SK-N-SH (cell line): ENCODE results near the gene NAV2.

Experiments used
- CTCF ChIP-seq: fragments of 200-600 bp; sonication (generic); IDR thresholded peaks from 2 replicates; pipeline ENCODE4 v1.6.1; 2017; ENCODE audit warnings: antibody characterized with exemption, mild to moderate bottlenecking, moderate library complexity
- EP300 ChIP-seq, 2 experiments: IDR thresholded peaks; 2 replicates each; pipeline versions ENCODE4 v1.4.0 to v1.6.1; 2012; ENCODE audit warnings: borderline replicate concordance in 1 of 2, low read depth in 1 of 2, low read length in 1 of 2
- IRF3 ChIP-seq: fragments of 150-350 bp; IDR thresholded peaks from 2 replicates; pipeline ENCODE4 v1.6.1; 2016; ENCODE audit warnings: mild to moderate bottlenecking, low read depth, low read length
- RFX5 ChIP-seq: IDR thresholded peaks from 2 replicates; pipeline ENCODE4 v1.6.1; 2012; ENCODE audit warnings: mild to moderate bottlenecking, improper control_type of control experiment, low read length
- SMC3 ChIP-seq: IDR thresholded peaks from 2 replicates; pipeline ENCODE4 v1.6.1; 2012; ENCODE audit warnings: low read depth, low read length, improper control_type of control experiment
- TAF1 ChIP-seq: IDR thresholded peaks from 2 replicates; pipeline ENCODE4 v1.6.1; 2012; ENCODE audit warnings: low read depth, mild to moderate bottlenecking, low read length, moderate library complexity, borderline replicate concordance
- USF1 ChIP-seq: IDR thresholded peaks from 2 replicates; pipeline ENCODE4 v1.4.0; 2012; ENCODE audit warnings: low read depth, borderline replicate concordance

GRCh38 chr11:19923626-19924025 lies 211.0 kb downstream of the NAV2 start:
- TF ChIP-seq SMC3 (no peak), CTCF (no peak), IRF3 (no peak), EP300 (IDR thresholded peaks at IDR 0.05; ENCODE audit: borderline replicate concordance in 1 of 2, low read depth in 1 of 2, low read length in 1 of 2) (no peak), USF1 (no peak), RFX5 (no peak), TAF1 (no peak)
